Measurements from ENCODE around the gene MYO9A.

- TF ChIP-seq CTCF (conservative IDR thresholded peaks at IDR 0.05) (no peak), ZFX (IDR thresholded peaks at IDR 0.05) (no peak)
Measured at GRCh38 chr15:72154316-72154715, 36.4 kb upstream of the MYO9A start.
